ENCODE measurements around the gene TRABD.

The TRABD gene

GRCh38 chr22:50217543-50218152, 31.9 kb downstream of the TRABD start:
- no peak for DNase-seq (ENCODE audit: low read depth in 2 of 3, low spot score in 1 of 3)

- no peak for DNase-seq (ENCODE audit: low read depth in 2 of 3, low spot score in 1 of 3)
Measured at GRCh38 chr22:50218153-50218995, 32.7 kb downstream of the TRABD start.

- no peak for DNase-seq (ENCODE audit: low read depth in 2 of 3, low spot score in 1 of 3)
Measured at GRCh38 chr22:50218996-50219727, 33.4 kb downstream of the TRABD start.

GRCh38 chr22:50219800-50220602, 34.3 kb downstream of the TRABD start:
- no peak for DNase-seq (ENCODE audit: low read depth in 2 of 3, low spot score in 1 of 3)

GRCh38 chr22:50220603-50221409, 35.1 kb downstream of the TRABD start:
- no peak for DNase-seq (ENCODE audit: low read depth in 2 of 3, low spot score in 1 of 3)

- no peak for DNase-seq (ENCODE audit: low read depth in 2 of 3, low spot score in 1 of 3)
Measured at GRCh38 chr22:50221410-50222300, 35.9 kb downstream of the TRABD start.

GRCh38 chr22:50222508-50222907, 36.8 kb downstream of the TRABD start:
- no peak for DNase-seq (ENCODE audit: low read depth in 2 of 3, low spot score in 1 of 3)

- DNase-seq (ENCODE audit: low read depth in 2 of 3, low spot score in 1 of 3): no peak
Measured at GRCh38 chr22:50224071-50224470, 38.4 kb downstream of the TRABD start.

GRCh38 chr22:50225200-50225969, 39.7 kb downstream of the TRABD start:
- DNase-seq (ENCODE audit: low read depth in 2 of 3, low spot score in 1 of 3): no peak

- no peak for DNase-seq (ENCODE audit: low read depth in 2 of 3, low spot score in 1 of 3)
Measured at GRCh38 chr22:50226063-50226874, 40.6 kb downstream of the TRABD start.

GRCh38 chr22:50226875-50227165, 41.1 kb downstream of the TRABD start:
- DNase-seq (ENCODE audit: low read depth in 2 of 3, low spot score in 1 of 3): no peak

- no peak for DNase-seq (ENCODE audit: low read depth in 2 of 3, low spot score in 1 of 3)
Measured at GRCh38 chr22:50227579-50228215, 42.0 kb downstream of the TRABD start.

- no peak for DNase-seq (ENCODE audit: low read depth in 2 of 3, low spot score in 1 of 3)
Measured at GRCh38 chr22:50228366-50228765, 42.7 kb downstream of the TRABD start.

GRCh38 chr22:50229370-50229769, 43.7 kb downstream of the TRABD start:
- DNase-seq (ENCODE audit: low read depth in 2 of 3, low spot score in 1 of 3): no peak

GRCh38 chr22:50232481-50233151, 46.9 kb downstream of the TRABD start:
- no peak for DNase-seq (ENCODE audit: low read depth in 2 of 3, low spot score in 1 of 3)

GRCh38 chr22:50233223-50233622, 47.5 kb downstream of the TRABD start:
- no peak for DNase-seq (ENCODE audit: low read depth in 2 of 3, low spot score in 1 of 3)

Data from stimulated activated CD4-positive, alpha-beta T cell treated with anti-CD3 and anti-CD28 coated beads, Interleukin-12 subunit alpha, Interleukin-12 subunit beta, amount 100 ng/mL, for 48 hours (primary cell).